ENCODE results near the gene CCDC179. TPM values are rescaled to one million over a fixed set of nuclear protein-coding genes. Genes with fewer than 3 reads are reported as not detected.
A peak's percentile ranks its signal among the peaks of the same experiment; 100 is the strongest.

Gene CCDC179
- total and polyA plus RNA-seq, 2 of the 13 experiments (the other 11 are each of a cell fraction or from before 2014, with no cell fraction given) = not detected

DNA sequence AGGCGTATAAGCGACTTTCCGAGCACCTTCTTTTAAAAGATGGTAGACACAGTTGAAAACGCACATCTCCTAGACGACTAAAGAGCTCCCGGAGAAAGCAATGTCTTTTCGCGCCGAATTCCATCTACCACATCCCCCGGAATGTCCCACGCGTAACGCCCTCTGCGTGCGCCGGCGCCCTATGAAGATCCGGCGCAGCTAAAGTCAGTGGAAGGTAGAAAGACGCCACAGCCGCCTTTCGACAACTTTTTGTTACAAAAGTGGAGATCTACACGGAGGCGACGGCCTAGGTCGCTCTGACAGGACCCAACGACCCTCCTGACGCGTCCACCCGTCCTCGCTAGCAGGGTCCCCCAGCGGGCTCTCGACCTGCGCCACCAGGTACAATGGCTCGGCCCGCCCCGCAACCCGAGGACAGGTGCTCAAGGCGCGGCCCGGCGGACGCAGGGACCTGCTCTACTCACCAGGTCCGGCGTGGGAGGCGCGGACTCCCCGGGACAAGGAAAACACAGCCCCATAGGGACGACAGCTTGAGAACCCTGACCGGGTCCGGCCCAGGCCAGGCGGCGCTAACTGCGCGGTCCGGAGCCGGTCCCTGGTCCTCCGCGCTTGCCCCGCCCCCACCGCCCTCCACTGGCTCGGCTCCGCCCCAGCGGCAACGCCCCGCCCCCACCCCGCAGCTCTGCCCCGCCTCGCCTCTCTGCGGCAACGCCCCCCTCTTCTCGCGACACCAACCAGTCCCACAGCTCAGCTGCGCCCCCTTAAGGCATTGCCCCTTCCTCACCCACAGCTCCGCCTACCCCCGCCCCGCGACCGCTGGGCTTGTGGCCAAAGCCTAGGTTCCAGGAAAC, 30.8 kb downstream of the CCDC179 start, which contains the start of gene SVIP (continued):
- TF ChIP-seq ZNF549 (CRISPR knock-in tag; IDR thresholded peaks at IDR 0.05) = no peak
- TF ChIP-seq, protein P1, sequence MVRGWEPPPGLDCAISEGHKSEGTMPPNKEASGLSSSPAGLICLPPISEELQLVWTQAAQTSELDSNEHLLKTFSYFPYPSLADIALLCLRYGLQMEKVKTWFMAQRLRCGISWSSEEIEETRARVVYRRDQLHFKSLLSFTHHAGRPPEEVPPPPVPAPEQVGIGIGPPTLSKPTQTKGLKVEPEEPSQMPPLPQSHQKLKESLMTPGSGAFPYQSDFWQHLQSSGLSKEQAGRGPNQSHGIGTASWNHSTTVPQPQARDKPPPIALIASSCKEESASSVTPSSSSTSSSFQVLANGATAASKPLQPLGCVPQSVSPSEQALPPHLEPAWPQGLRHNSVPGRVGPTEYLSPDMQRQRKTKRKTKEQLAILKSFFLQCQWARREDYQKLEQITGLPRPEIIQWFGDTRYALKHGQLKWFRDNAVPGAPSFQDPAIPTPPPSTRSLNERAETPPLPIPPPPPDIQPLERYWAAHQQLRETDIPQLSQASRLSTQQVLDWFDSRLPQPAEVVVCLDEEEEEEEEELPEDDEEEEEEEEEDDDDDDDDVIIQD (CRISPR knock-in tag; IDR thresholded peaks at IDR 0.05; ENCODE audit: low read depth) = peak; percentile 89
- 0 out of 2 replicates have a peak, but pooled peaks have one; percentile 73 for TF ChIP-seq ZNF230 (CRISPR knock-in tag; IDR thresholded peaks at IDR 0.05)
- no peak for TF ChIP-seq TBL1XR1 (IDR thresholded peaks at IDR 0.05; ENCODE audit: borderline replicate concordance, low read length, partially characterized antibody)
- no peak for TF ChIP-seq NFKB2 (CRISPR knock-in tag; IDR thresholded peaks at IDR 0.05; ENCODE audit: borderline replicate concordance)
- TF ChIP-seq FOSL1 (CRISPR knock-in tag; IDR thresholded peaks at IDR 0.05; ENCODE audit: borderline replicate concordance) = no peak
- TF ChIP-seq ZNF446 (CRISPR knock-in tag; IDR thresholded peaks at IDR 0.05) = no peak
- TF ChIP-seq, protein P2, sequence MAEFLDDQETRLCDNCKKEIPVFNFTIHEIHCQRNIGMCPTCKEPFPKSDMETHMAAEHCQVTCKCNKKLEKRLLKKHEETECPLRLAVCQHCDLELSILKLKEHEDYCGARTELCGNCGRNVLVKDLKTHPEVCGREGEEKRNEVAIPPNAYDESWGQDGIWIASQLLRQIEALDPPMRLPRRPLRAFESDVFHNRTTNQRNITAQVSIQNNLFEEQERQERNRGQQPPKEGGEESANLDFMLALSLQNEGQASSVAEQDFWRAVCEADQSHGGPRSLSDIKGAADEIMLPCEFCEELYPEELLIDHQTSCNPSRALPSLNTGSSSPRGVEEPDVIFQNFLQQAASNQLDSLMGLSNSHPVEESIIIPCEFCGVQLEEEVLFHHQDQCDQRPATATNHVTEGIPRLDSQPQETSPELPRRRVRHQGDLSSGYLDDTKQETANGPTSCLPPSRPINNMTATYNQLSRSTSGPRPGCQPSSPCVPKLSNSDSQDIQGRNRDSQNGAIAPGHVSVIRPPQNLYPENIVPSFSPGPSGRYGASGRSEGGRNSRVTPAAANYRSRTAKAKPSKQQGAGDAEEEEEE (CRISPR knock-in tag; IDR thresholded peaks at IDR 0.05; ENCODE audit: borderline replicate concordance) = no peak
- no peak for TF ChIP-seq SALL2 (CRISPR knock-in tag; IDR thresholded peaks at IDR 0.05)
- TF ChIP-seq, protein P3, sequence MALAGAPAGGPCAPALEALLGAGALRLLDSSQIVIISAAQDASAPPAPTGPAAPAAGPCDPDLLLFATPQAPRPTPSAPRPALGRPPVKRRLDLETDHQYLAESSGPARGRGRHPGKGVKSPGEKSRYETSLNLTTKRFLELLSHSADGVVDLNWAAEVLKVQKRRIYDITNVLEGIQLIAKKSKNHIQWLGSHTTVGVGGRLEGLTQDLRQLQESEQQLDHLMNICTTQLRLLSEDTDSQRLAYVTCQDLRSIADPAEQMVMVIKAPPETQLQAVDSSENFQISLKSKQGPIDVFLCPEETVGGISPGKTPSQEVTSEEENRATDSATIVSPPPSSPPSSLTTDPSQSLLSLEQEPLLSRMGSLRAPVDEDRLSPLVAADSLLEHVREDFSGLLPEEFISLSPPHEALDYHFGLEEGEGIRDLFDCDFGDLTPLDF (CRISPR knock-in tag; IDR thresholded peaks at IDR 0.05) = no peak
- peak; percentile 72 for TF ChIP-seq GABPB1 (CRISPR knock-in tag; IDR thresholded peaks at IDR 0.05)
- no peak; the same call in 1 of the 2 replicates for TF ChIP-seq GABPA (IDR thresholded peaks at IDR 0.05; ENCODE audit: low read depth, low read length)
- 0 out of 2 replicates have a peak, but pooled peaks have one; percentile 35 for TF ChIP-seq GABPA (CRISPR knock-in tag; IDR thresholded peaks at IDR 0.05; ENCODE audit: low read depth)
- TF ChIP-seq AGO2 (optimal IDR thresholded peaks at IDR 0.05; ENCODE audit: low read depth, low read length) = peak; percentile 96
- TF ChIP-seq TCF12 (IDR thresholded peaks at IDR 0.05) = no peak
- no peak for TF ChIP-seq TCF12 (CRISPR knock-in tag; IDR thresholded peaks at IDR 0.05)
- TF ChIP-seq ZNF713 (CRISPR knock-in tag; IDR thresholded peaks at IDR 0.05) = no peak; the same call in 1 of the 2 replicates
- no peak for TF ChIP-seq ZNF234 (CRISPR knock-in tag; conservative IDR thresholded peaks at IDR 0.05)
- TF ChIP-seq SMAD9 (CRISPR knock-in tag; IDR thresholded peaks at IDR 0.05) = no peak
- no peak for TF ChIP-seq ATM (IDR thresholded peaks at IDR 0.05; ENCODE audit: borderline replicate concordance)
- TF ChIP-seq ZNF83 (CRISPR knock-in tag; IDR thresholded peaks at IDR 0.05; ENCODE audit: borderline replicate concordance) = 0 out of 2 replicates have a peak, but pooled peaks have one; percentile 36
- TF ChIP-seq, protein P4, sequence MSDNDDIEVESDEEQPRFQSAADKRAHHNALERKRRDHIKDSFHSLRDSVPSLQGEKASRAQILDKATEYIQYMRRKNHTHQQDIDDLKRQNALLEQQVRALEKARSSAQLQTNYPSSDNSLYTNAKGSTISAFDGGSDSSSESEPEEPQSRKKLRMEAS (IDR thresholded peaks at IDR 0.05) = no peak
- no peak for TF ChIP-seq U2AF1 (optimal IDR thresholded peaks at IDR 0.05; ENCODE audit: low read depth, low read length)
- TF ChIP-seq KAT7 (CRISPR knock-in tag; IDR thresholded peaks at IDR 0.05; ENCODE audit: borderline replicate concordance) = peak; percentile 72; the same call in 1 of the 2 replicates
- no peak for TF ChIP-seq NFIC (IDR thresholded peaks at IDR 0.05; ENCODE audit: low read length)
- 0 out of 2 replicates have a peak, but pooled peaks have one; percentile 34 for TF ChIP-seq ARID2 (CRISPR knock-in tag; IDR thresholded peaks at IDR 0.05; ENCODE audit: borderline replicate concordance)
- peak; percentile 58; the same call in 1 of the 2 replicates for TF ChIP-seq REPIN1 (CRISPR knock-in tag; IDR thresholded peaks at IDR 0.05; ENCODE audit: borderline replicate concordance, low read depth)
